Measurements from ENCODE around the gene CPM. TPM values are rescaled to one million over a fixed set of nuclear protein-coding genes. Genes with fewer than 3 reads are reported as not detected.
A peak's percentile ranks its signal among the peaks of the same experiment; 100 is the strongest.

CPM gene
- polyA plus RNA-seq, 3 donors = 8.4 to 32.4 (median 26.2) TPM

GRCh38 chr12:68972595-68972994 lies 39.6 kb upstream of the CPM start:
- H3K9me3 ChIP-seq (replicated peaks in 1 of 2; ENCODE audit: control insufficient read depth in 1 of 2, insufficient read depth in 1 of 2, low read length in 2 of 2) = no peaks in the 10 kb centered on the region
- H3K4me3 ChIP-seq (replicated peaks in 1 of 3; ENCODE audit: low read depth in 2 of 3, low read length in 3 of 3) = no peak overlapping the region
- H3K27ac ChIP-seq (ENCODE audit: low read depth in 1 of 2, low read length in 2 of 2) = no peak overlapping the region
- no peaks in the 10 kb centered on the region for H3K79me2 ChIP-seq (ENCODE audit: insufficient read depth, low read length)
- no peaks in the 10 kb centered on the region for H3K27me3 ChIP-seq (ENCODE audit: control insufficient read depth in 2 of 2, insufficient read depth in 2 of 2, low read length in 2 of 2)
- H3K9ac ChIP-seq (ENCODE audit: insufficient read depth, low read length, poor library complexity, severe bottlenecking) = no peak overlapping the region
- intact Hi-C loops (cut with micrococcal nuclease) = no loop called here
- no peaks in the 10 kb centered on the region for H3K4me1 ChIP-seq (ENCODE audit: control insufficient read depth in 1 of 2, insufficient read depth in 2 of 2, low read length in 2 of 2)
- H3K9me3 Mint-ChIP-seq = peaks cover 0 to 3% (median 0%) of the 10 kb centered on the region in 7 donors
- no peaks in the 10 kb centered on the region for H3K36me3 Mint-ChIP-seq
- no peaks in the 10 kb centered on the region for H3K36me3 ChIP-seq (replicated peaks in 1 of 2; ENCODE audit: control insufficient read depth in 1 of 2, insufficient read depth in 2 of 2, low read length in 2 of 2)
- peaks cover 6% of the 10 kb centered on the region for H3K4me1 Mint-ChIP-seq
- 67% methylated on average over 1 of the region's 2 CpGs for WGBS (ENCODE audit: insufficient coverage)
- DNase-seq = no peak
- TF ChIP-seq CTCF (IDR thresholded peaks at IDR 0.05) = no peak
- H4K20me1 ChIP-seq (ENCODE audit: insufficient read depth, low read length) = no peaks in the 10 kb centered on the region
- H3K27ac Mint-ChIP-seq = peak overlapping the region in 3 of 7 donors; percentile 0 to 62 (median 61)
- no peak overlapping the region for H3K4me3 Mint-ChIP-seq
- no peak overlapping the region for H3K4me2 ChIP-seq (replicated peaks; ENCODE audit: extremely low read depth, low read length, poor library complexity, severe bottlenecking)
- H3K27me3 Mint-ChIP-seq (ENCODE audit: low read depth in 3 of 3) = peaks cover 0 to 3% (median 2%) of the 10 kb centered on the region in 3 donors
- peak overlapping the region; percentile 41 for H2AFZ ChIP-seq (ENCODE audit: insufficient read depth, low read depth, low read length, poor library complexity, severe bottlenecking)

DNA sequence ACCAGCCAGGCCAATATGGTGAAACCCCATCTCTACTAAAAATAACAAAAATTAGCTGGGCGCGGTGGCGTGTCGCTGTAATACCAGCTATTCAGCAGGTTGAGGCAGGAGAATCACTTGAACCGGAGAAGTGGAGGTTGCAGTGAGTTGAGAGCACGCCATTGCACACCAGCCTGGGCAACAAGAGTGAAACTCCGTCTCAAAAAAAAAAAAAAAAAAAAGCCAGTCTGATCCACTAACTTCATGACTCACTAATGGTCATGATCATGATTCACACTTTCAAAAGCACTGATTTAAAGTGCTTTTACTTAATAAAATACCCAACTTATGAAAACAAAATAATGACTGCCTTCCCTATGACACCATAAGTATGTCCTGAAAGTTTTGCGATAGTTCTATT lies 38.4 kb upstream of the CPM start:
- WGBS (ENCODE audit: insufficient coverage) = no CpG with 5 or more reads among the region's 8 CpGs
- no peaks in the 10 kb centered on the region for H3K9me3 ChIP-seq (replicated peaks in 1 of 2; ENCODE audit: control insufficient read depth in 1 of 2, insufficient read depth in 1 of 2, low read length in 2 of 2)
- H3K4me2 ChIP-seq (replicated peaks; ENCODE audit: extremely low read depth, low read length, poor library complexity, severe bottlenecking) = no peak overlapping the region
- Mint-ChIP-seq H3K27me3 (ENCODE audit: low read depth in 3 of 3) (peaks cover 0 to 3% (median 2%) of the 10 kb centered on the region in 3 donors), H3K4me3 (no peak overlapping the region), H3K27ac (peak overlapping the region in 2 of 7 donors; percentile 66 to 71), H3K36me3 (no peaks in the 10 kb centered on the region), H3K4me1 (peaks cover 6% of the 10 kb centered on the region), H3K9me3 (peaks cover 0 to 3% (median 0%) of the 10 kb centered on the region in 7 donors)
- H3K79me2 ChIP-seq (ENCODE audit: insufficient read depth, low read length) = no peaks in the 10 kb centered on the region
- H4K20me1 ChIP-seq (ENCODE audit: insufficient read depth, low read length) = no peaks in the 10 kb centered on the region
- no peaks in the 10 kb centered on the region for H3K4me1 ChIP-seq (ENCODE audit: control insufficient read depth in 1 of 2, insufficient read depth in 2 of 2, low read length in 2 of 2)
- H3K27me3 ChIP-seq (ENCODE audit: control insufficient read depth in 2 of 2, insufficient read depth in 2 of 2, low read length in 2 of 2) = no peaks in the 10 kb centered on the region
- DNase-seq = peak; percentile 42 to 72 (median 65)
- no peaks in the 10 kb centered on the region for H3K36me3 ChIP-seq (replicated peaks in 1 of 2; ENCODE audit: control insufficient read depth in 1 of 2, insufficient read depth in 2 of 2, low read length in 2 of 2)
- H3K4me3 ChIP-seq (replicated peaks in 1 of 3; ENCODE audit: low read depth in 2 of 3, low read length in 3 of 3) = no peak overlapping the region
- intact Hi-C loops (cut with micrococcal nuclease) = no loop called here
- no peak overlapping the region for H2AFZ ChIP-seq (ENCODE audit: insufficient read depth, low read depth, low read length, poor library complexity, severe bottlenecking)
- TF ChIP-seq CTCF (IDR thresholded peaks at IDR 0.05) = no peak
- H3K9ac ChIP-seq (ENCODE audit: insufficient read depth, low read length, poor library complexity, severe bottlenecking) = no peak overlapping the region
- no peak overlapping the region for H3K27ac ChIP-seq (ENCODE audit: low read depth in 1 of 2, low read length in 2 of 2)
